Thyroid gland (tissue), 4 donors: ENCODE data around the gene RPS6KA5.

Experiments used
- CTCF ChIP-seq, 6 experiments: fragments of 200-600 bp in 3 of 6; fragments of 450-650 bp in 3 of 6; sonication (generic) in 3 of 6; IDR thresholded peaks; one replicate each; pipeline ENCODE4 v1.5.1; 2016 to 2019; ENCODE audit warnings: antibody characterized with exemption in 6 of 6, mild to moderate bottlenecking in 2 of 6, inconsistent platforms in 1 of 6, moderate library complexity in 1 of 6
- POLR2A ChIP-seq, 2 donors: fragments of 450-650 bp; IDR thresholded peaks; one replicate each; pipeline ENCODE4 v1.6.1; 2017; ENCODE audit warnings: antibody characterized with exemption in 2 of 2, mild to moderate bottlenecking in 2 of 2, moderate library complexity in 1 of 2

DNA sequence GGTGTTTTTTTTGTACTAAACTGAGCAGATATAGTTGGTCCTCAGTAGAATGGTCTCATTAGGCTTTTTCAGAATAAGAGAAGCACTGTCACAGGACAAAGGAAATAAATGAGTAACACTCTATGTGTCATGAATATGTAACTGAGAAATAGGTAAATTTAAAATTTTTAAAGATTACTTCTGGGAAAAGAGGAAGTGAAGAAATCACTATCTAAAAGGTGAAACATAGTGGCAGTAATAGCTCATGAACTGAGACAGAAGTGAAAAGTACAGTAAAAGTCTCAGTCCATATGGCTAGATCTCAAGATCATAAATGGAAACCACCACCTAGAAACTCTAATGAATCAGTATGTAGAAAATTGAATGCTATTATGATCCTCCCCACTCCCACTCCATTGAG, 154.9 kb downstream of the RPS6KA5 start:
- TF ChIP-seq POLR2A (IDR thresholded peaks at IDR 0.05) (no peak), CTCF (IDR thresholded peaks at IDR 0.05) (no peak)
